PC-3 (cell line): ENCODE data around the gene TRPM5. TPM values are rescaled to one million over a fixed set of nuclear protein-coding genes. Genes with fewer than 3 reads are reported as not detected.

Experiments
- ATAC-seq: fragments of 200-7000 bp; cut with Tn5 transposase; 2 replicates; pipeline ENCODE4 v1.9.1; 2020; ENCODE audit warnings: mild to moderate bottlenecking, moderate library complexity
- BruUV-seq: library from RNA; stranded (reverse); fragments of 400-500 nt; replicated peaks from 2 replicates; lab custom pipeline; 2021; lab: Mats Ljungman, UMichigan
- CTCF ChIA-PET: fragments of 300-600 bp; sonication (Branson Sonifier 250); formaldehyde crosslinking; loops from one replicate; lab custom pipeline; 2022; ENCODE audit warnings: antibody characterized with exemption; lab: Charles Lee
- POLR2A ChIA-PET: fragments of 300-600 bp; sonication (Branson Sonifier 250); formaldehyde crosslinking; loops from one replicate; lab custom pipeline; 2022; ENCODE audit warnings: antibody characterized with exemption; ENCODE audit not compliant: unreplicated experiment; lab: Charles Lee
- DNase-seq: peaks from one replicate; pipeline ENCODE4 v3.0.0-alpha.2; 2015
- H2AFZ ChIP-seq: fragments of 300-600 bp; sonication (generic); 2 replicates; pipeline ENCODE4 v1.6.0; 2016; ENCODE audit warnings: antibody characterized with exemption, low read length
- H3F3A ChIP-seq: fragments of 300-600 bp; sonication (generic); one replicate; pipeline ENCODE4 v1.6.0; 2017; ENCODE audit warnings: antibody characterized with exemption, low read length, control low read depth, mild to moderate bottlenecking; ENCODE audit not compliant: unreplicated experiment
- H3K27ac ChIP-seq: fragments of 300-600 bp; sonication (generic); 2 replicates; pipeline ENCODE4 v1.5.1; 2016; ENCODE audit warnings: mild to moderate bottlenecking, low read length
- H3K27me3 ChIP-seq: fragments of 300-600 bp; sonication (generic); 2 replicates; pipeline ENCODE4 v1.6.1; 2016; ENCODE audit warnings: low read length, mixed read lengths
- H3K36me3 ChIP-seq: fragments of 300-600 bp; sonication (generic); 2 replicates; pipeline ENCODE4 v1.6.1; 2016; ENCODE audit warnings: low read depth, mixed run types, low read length, mixed read lengths
- H3K4me1 ChIP-seq: fragments of 300-600 bp; sonication (generic); 2 replicates; pipeline ENCODE4 v1.5.1; 2016; ENCODE audit warnings: low read length; ENCODE audit not compliant: insufficient read depth
- H3K4me2 ChIP-seq: fragments of 300-600 bp; sonication (generic); 2 replicates; pipeline ENCODE4 v1.6.0; 2016; ENCODE audit warnings: low read length
- H3K4me3 ChIP-seq: fragments of 300-600 bp; sonication (generic); 2 replicates; pipeline ENCODE4 v1.5.1; 2016; ENCODE audit warnings: mild to moderate bottlenecking, low read length, mixed read lengths
- H3K79me2 ChIP-seq: fragments of 300-600 bp; sonication (generic); 2 replicates; pipeline ENCODE4 v1.6.1; 2017; ENCODE audit warnings: low read length, mixed read lengths
- H3K9ac ChIP-seq: fragments of 300-600 bp; sonication (generic); 2 replicates; pipeline ENCODE4 v1.6.0; 2016; ENCODE audit warnings: mild to moderate bottlenecking, low read length
- H3K9me2 ChIP-seq: fragments of 300-600 bp; sonication (generic); replicated peaks from 2 replicates; pipeline ENCODE4 v1.6.1; 2016; ENCODE audit warnings: mixed run types, low read length, mixed read lengths
- H3K9me3 ChIP-seq: fragments of 300-600 bp; sonication (generic); 2 replicates; pipeline ENCODE4 v1.6.1; 2016; ENCODE audit warnings: low read length, mixed read lengths
- H4K20me1 ChIP-seq: fragments of 300-600 bp; sonication (generic); 2 replicates; pipeline ENCODE4 v1.6.1; 2016; ENCODE audit warnings: low read length, mixed read lengths
- EZH2 ChIP-seq: fragments of 300-600 bp; sonication (generic); IDR thresholded peaks from one replicate; pipeline ENCODE4 v1.6.1; 2017; ENCODE audit warnings: antibody characterized with exemption, mild to moderate bottlenecking, low read length; ENCODE audit not compliant: unreplicated experiment
- EZH2phosphoT487 ChIP-seq: fragments of 300-600 bp; sonication (generic); IDR thresholded peaks from 2 replicates; pipeline ENCODE4 v1.6.1; 2018; ENCODE audit warnings: mild to moderate bottlenecking, antibody characterized with exemption, low read length, borderline replicate concordance
- intact Hi-C: fragments of 100-400 bp; cut with micrococcal nuclease; formaldehyde crosslinking; loops from 2 replicates; pipeline ENCODE4 v1.9.0; 2023
- total RNA-seq: library from RNA; depleted of rRNA; stranded (reverse); fragments of >200 nt; gene quantifications from 2 replicates; pipeline ENCODE4 v1.2.3, GENCODE V29; 2014
- TF ChIP-seq, protein P1 (sequence below): fragments of 300-600 bp; sonication (generic); conservative IDR thresholded peaks from 2 replicates; pipeline ENCODE4 v1.5.1; 2017; ENCODE audit warnings: antibody characterized with exemption, low read depth, mild to moderate bottlenecking, low read length

TRPM5 gene
- total RNA-seq, 1 experiment from 2014 or later: not detected

DNA sequence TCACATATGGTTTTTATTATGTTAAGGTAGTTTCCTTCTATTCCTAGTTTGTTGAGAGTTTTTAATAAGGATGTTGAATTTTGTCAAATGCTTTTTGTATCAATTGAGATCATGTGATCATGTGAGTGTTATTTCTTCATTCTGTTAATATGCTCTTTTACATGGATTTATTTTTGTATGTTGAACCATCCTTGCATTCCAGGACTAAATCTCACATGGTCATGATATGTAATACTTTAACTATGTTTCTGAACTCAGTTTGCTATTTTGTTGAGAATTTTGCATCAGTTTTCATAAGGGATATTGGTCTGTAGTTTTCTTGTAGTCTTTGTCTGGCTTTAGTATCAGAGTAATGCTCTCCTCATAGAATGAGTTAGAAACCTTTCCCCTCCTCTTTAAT is 43.7 kb upstream of the TRPM5 start:
- no TSS peak for BruUV-seq
- no peaks in the 10 kb centered on the region for H4K20me1 ChIP-seq
- TF ChIP-seq EZH2phosphoT487: no peak
- TF ChIP-seq, protein P1, sequence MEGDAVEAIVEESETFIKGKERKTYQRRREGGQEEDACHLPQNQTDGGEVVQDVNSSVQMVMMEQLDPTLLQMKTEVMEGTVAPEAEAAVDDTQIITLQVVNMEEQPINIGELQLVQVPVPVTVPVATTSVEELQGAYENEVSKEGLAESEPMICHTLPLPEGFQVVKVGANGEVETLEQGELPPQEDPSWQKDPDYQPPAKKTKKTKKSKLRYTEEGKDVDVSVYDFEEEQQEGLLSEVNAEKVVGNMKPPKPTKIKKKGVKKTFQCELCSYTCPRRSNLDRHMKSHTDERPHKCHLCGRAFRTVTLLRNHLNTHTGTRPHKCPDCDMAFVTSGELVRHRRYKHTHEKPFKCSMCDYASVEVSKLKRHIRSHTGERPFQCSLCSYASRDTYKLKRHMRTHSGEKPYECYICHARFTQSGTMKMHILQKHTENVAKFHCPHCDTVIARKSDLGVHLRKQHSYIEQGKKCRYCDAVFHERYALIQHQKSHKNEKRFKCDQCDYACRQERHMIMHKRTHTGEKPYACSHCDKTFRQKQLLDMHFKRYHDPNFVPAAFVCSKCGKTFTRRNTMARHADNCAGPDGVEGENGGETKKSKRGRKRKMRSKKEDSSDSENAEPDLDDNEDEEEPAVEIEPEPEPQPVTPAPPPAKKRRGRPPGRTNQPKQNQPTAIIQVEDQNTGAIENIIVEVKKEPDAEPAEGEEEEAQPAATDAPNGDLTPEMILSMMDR: no peak
- TF ChIP-seq EZH2: no peak
- H3K9ac ChIP-seq: no peak overlapping the region
- no peaks in the 10 kb centered on the region for H3K79me2 ChIP-seq
- peaks cover 13% of the 10 kb centered on the region for H3K9me3 ChIP-seq
- ChIA-PET CTCF (no interaction called here), POLR2A (no interaction called here)
- no peaks in the 10 kb centered on the region for H3K36me3 ChIP-seq
- ATAC-seq (no peak), DNase-seq (no peak)
- H3K9me2 ChIP-seq: no peaks in the 10 kb centered on the region
- H3K27me3 ChIP-seq: peaks cover 15% of the 10 kb centered on the region; the same call in 1 of the 2 replicates
- intact Hi-C loops: no loop called here
- no peak overlapping the region for H3K4me3 ChIP-seq
- no peak overlapping the region for H3K4me2 ChIP-seq
- H3K4me1 ChIP-seq: no peaks in the 10 kb centered on the region
- no peaks in the 10 kb centered on the region for H3F3A ChIP-seq
- H3K27ac ChIP-seq: no peak overlapping the region
- H2AFZ ChIP-seq: no peak overlapping the region

GRCh38 chr11:2484576-2485125 is 40.3 kb upstream of the TRPM5 start:
- POLR2A ChIA-PET: no interaction called here
- BruUV-seq: no TSS peak
- Histone ChIP-seq H3K4me2 (no peak overlapping the region), H2AFZ (no peak overlapping the region), H3K4me3 (no peak overlapping the region), H3F3A (no peaks in the 10 kb centered on the region), H3K9me2 (no peaks in the 10 kb centered on the region), H3K4me1 (no peaks in the 10 kb centered on the region), H3K27ac (no peak overlapping the region), H3K9me3 (peaks cover 13% of the 10 kb centered on the region), H3K36me3 (no peaks in the 10 kb centered on the region), H3K79me2 (no peaks in the 10 kb centered on the region), H3K27me3 (peaks cover 14% of the 10 kb centered on the region; the same call in 1 of the 2 replicates), H3K9ac (no peak overlapping the region), H4K20me1 (no peaks in the 10 kb centered on the region)
- no peak for TF ChIP-seq EZH2
- TF ChIP-seq EZH2phosphoT487: no peak
- TF ChIP-seq, protein P1: no peak
- no peak for DNase-seq
- intact Hi-C loops: no loop called here
- CTCF ChIA-PET: no interaction called here
- ATAC-seq: no peak

GRCh38 chr11:2483426-2483825 is 39.1 kb upstream of the TRPM5 start:
- Histone ChIP-seq H3K9me2 (no peaks in the 10 kb centered on the region), H3K4me3 (no peak overlapping the region), H4K20me1 (no peaks in the 10 kb centered on the region), H3K4me2 (no peak overlapping the region), H3K9me3 (peaks cover 13% of the 10 kb centered on the region), H3K36me3 (no peaks in the 10 kb centered on the region), H3K27ac (no peak overlapping the region), H3K9ac (no peak overlapping the region), H3K27me3 (peaks cover 14% of the 10 kb centered on the region; the same call in 1 of the 2 replicates), H3F3A (no peaks in the 10 kb centered on the region), H3K4me1 (no peaks in the 10 kb centered on the region), H3K79me2 (no peaks in the 10 kb centered on the region), H2AFZ (no peak overlapping the region)
- no peak for ATAC-seq
- CTCF ChIA-PET: no interaction called here
- intact Hi-C loops: no loop called here
- DNase-seq: no peak
- TF ChIP-seq EZH2phosphoT487 (no peak), EZH2 (no peak)
- TF ChIP-seq, protein P1: no peak
- BruUV-seq: no TSS peak
- POLR2A ChIA-PET: no interaction called here
